GM20000 (cell line): Measurements from ENCODE around the gene FOXRED1.

Experiments
- DNase-seq: peaks from one replicate; pipeline ENCODE4 v3.0.0; 2012; ENCODE audit warnings: low spot score
- CTCF ChIP-seq: IDR thresholded peaks from 2 replicates; pipeline ENCODE4 v1.5.1; 2012; ENCODE audit warnings: mild to moderate bottlenecking, control low read depth; ENCODE audit errors: extremely low read depth, missing control alignments

Gene FOXRED1

GRCh38 chr11:126257144-126257543, 11.8 kb upstream of the FOXRED1 start:
- no peak for DNase-seq
- no peak for TF ChIP-seq CTCF

GRCh38 chr11:126257764-126258163, 11.2 kb upstream of the FOXRED1 start:
- TF ChIP-seq CTCF, result no peak
- DNase-seq, result no peak

- no peak for TF ChIP-seq CTCF
- DNase-seq, result no peak
Measured at GRCh38 chr11:126262216-126262615, 6.7 kb upstream of the FOXRED1 start.

- TF ChIP-seq CTCF, result no peak
- DNase-seq, result no peak
Measured at GRCh38 chr11:126263489-126263888, 5.5 kb upstream of the FOXRED1 start.

- no peak for TF ChIP-seq CTCF
- DNase-seq, result no peak
Measured at GRCh38 chr11:126265811-126266210, 3.1 kb upstream of the FOXRED1 start.

- DNase-seq, result no peak
- no peak for TF ChIP-seq CTCF
Measured at GRCh38 chr11:126267650-126268049, 1.3 kb upstream of the FOXRED1 start.

- no peak for DNase-seq
- no peak for TF ChIP-seq CTCF
Measured at GRCh38 chr11:126268361-126268707, 620 bp upstream of the FOXRED1 start.
